AG09319 (cell line): ENCODE measurements around the gene ADAMTS17.

Source experiments
- DNase-seq: peaks from one replicate; pipeline ENCODE4 v3.0.0-alpha.2; 2010; ENCODE audit warnings: low read depth; ENCODE audit errors: extremely low read depth
- CTCF ChIP-seq: IDR thresholded peaks from 2 replicates; pipeline ENCODE4 v1.5.1; 2011; ENCODE audit warnings: low read depth, mild to moderate bottlenecking, inconsistent platforms, low read length, moderate library complexity

The ADAMTS17 gene

GRCh38 chr15:100199711-100200286 lies 142.0 kb downstream of the ADAMTS17 start:
- TF ChIP-seq CTCF, result no peak
- DNase-seq, result no peak

- TF ChIP-seq CTCF, result no peak
- DNase-seq, result no peak
These were observed 143.3 kb downstream of the ADAMTS17 start for GRCh38 chr15:100198442-100198841.

- DNase-seq, result no peak
- TF ChIP-seq CTCF, result no peak
These were observed 145.3 kb downstream of the ADAMTS17 start for GRCh38 chr15:100196326-100197058.

- DNase-seq, result no peak
- no peak for TF ChIP-seq CTCF
These were observed 146.8 kb downstream of the ADAMTS17 start for GRCh38 chr15:100194996-100195395.

- TF ChIP-seq CTCF, result no peak
- DNase-seq, result no peak
These were observed 148.4 kb downstream of the ADAMTS17 start for GRCh38 chr15:100193277-100193860.

- TF ChIP-seq CTCF, result no peak
- no peak for DNase-seq
These were observed 149.4 kb downstream of the ADAMTS17 start for GRCh38 chr15:100192097-100193080.
